PC-9 (cell line): ENCODE results near the gene CPTP.

Experiments used
- EZH2 ChIP-seq: fragments of 200-600 bp; sonication (generic); IDR thresholded peaks from 2 replicates; pipeline ENCODE4 v1.8.0; 2017; ENCODE audit warnings: antibody characterized with exemption, low read depth
- TF ChIP-seq, protein P1 (sequence below): fragments of 200-600 bp; sonication (generic); conservative IDR thresholded peaks from 2 replicates; pipeline ENCODE4 v1.6.1; 2017; ENCODE audit warnings: mixed run types, antibody characterized with exemption, mild to moderate bottlenecking, moderate library complexity

DNA sequence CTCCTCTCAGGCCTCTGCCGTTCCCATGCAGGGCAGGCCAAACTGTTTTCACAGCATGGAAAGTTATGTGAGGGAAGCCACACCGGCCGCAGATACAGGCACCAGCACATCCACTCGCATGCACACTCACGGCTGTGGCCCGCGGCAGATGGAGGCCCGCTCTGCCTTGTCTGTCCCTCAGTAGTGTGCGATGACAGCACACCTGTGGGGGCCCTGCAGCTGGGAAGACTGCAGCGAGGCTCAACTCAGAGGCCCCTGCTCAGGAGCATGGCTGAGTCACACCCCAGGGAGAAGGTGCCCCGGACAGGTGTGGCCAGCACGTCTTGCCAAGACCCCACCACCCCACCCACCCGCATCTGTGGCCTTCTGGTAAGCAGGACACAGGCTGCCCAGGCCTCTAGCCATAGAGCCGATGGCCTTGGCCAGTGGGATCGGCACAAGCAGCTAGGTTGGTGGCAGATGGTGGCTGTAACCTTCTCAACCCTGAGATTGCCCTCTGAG, 49.6 kb upstream of the CPTP start:
- no peak for TF ChIP-seq EZH2
- TF ChIP-seq, protein P1, sequence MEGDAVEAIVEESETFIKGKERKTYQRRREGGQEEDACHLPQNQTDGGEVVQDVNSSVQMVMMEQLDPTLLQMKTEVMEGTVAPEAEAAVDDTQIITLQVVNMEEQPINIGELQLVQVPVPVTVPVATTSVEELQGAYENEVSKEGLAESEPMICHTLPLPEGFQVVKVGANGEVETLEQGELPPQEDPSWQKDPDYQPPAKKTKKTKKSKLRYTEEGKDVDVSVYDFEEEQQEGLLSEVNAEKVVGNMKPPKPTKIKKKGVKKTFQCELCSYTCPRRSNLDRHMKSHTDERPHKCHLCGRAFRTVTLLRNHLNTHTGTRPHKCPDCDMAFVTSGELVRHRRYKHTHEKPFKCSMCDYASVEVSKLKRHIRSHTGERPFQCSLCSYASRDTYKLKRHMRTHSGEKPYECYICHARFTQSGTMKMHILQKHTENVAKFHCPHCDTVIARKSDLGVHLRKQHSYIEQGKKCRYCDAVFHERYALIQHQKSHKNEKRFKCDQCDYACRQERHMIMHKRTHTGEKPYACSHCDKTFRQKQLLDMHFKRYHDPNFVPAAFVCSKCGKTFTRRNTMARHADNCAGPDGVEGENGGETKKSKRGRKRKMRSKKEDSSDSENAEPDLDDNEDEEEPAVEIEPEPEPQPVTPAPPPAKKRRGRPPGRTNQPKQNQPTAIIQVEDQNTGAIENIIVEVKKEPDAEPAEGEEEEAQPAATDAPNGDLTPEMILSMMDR = no peak
